Progenitor cell of endocrine pancreas (in vitro differentiated cells): ENCODE results near the gene ELOVL2. TPM values are rescaled to one million over a fixed set of nuclear protein-coding genes. Genes with fewer than 3 reads are reported as not detected.

ENCODE experiments used
- DNase-seq: peaks from one replicate; pipeline ENCODE4 v3.0.0; 2021; ENCODE audit warnings: low spot score; ENCODE audit not compliant: unreplicated experiment
- H3K27ac Mint-ChIP-seq: 2 replicates; pipeline ENCODE4 v1.8.0; 2021; ENCODE audit warnings: mild to moderate bottlenecking, moderate library complexity, mixed read lengths
- H3K27me3 Mint-ChIP-seq: 2 replicates; pipeline ENCODE4 v1.8.0; 2021; ENCODE audit warnings: mixed read lengths
- H3K36me3 Mint-ChIP-seq: 2 replicates; pipeline ENCODE4 v1.8.0; 2022; ENCODE audit warnings: mixed read lengths; ENCODE audit not compliant: insufficient read depth
- H3K4me1 Mint-ChIP-seq: 2 replicates; pipeline ENCODE4 v1.8.0; 2021; ENCODE audit warnings: low read depth, mixed read lengths
- H3K4me3 Mint-ChIP-seq: 2 replicates; pipeline ENCODE4 v1.8.0; 2021; ENCODE audit warnings: low read depth, mild to moderate bottlenecking, moderate library complexity, mixed read lengths
- H3K9me3 Mint-ChIP-seq: 2 replicates; pipeline ENCODE4 v1.8.0; 2021; ENCODE audit warnings: low read depth, mixed read lengths
- CTCF ChIP-seq: fragments of 200-600 bp; sonication (generic); IDR thresholded peaks from one replicate; pipeline ENCODE4 v1.5.0; 2021; ENCODE audit warnings: antibody characterized with exemption, mild to moderate bottlenecking; ENCODE audit not compliant: unreplicated experiment
- total RNA-seq: library from RNA; stranded (reverse); gene quantifications from 2 replicates; pipeline ENCODE4 v1.2.1, GENCODE V29; 2021

Gene ELOVL2
- total RNA-seq, 1 donor from 2014 or later: 5.6 TPM

GRCh38 chr6:11056871-11057270, 12.8 kb upstream of the ELOVL2 start:
- peaks cover 12% of the 10 kb centered on the region for H3K4me1 Mint-ChIP-seq
- H3K27me3 Mint-ChIP-seq: no peaks in the 10 kb centered on the region
- TF ChIP-seq CTCF: no peak
- no peaks in the 10 kb centered on the region for H3K9me3 Mint-ChIP-seq
- no peak for DNase-seq
- H3K4me3 Mint-ChIP-seq: no peak overlapping the region
- no peaks in the 10 kb centered on the region for H3K36me3 Mint-ChIP-seq
- H3K27ac Mint-ChIP-seq: no peak overlapping the region

GRCh38 chr6:11055127-11055627, 11.1 kb upstream of the ELOVL2 start:
- Mint-ChIP-seq H3K27ac (peak overlapping the region; percentile 67), H3K4me1 (peaks cover 12% of the 10 kb centered on the region), H3K27me3 (no peaks in the 10 kb centered on the region), H3K4me3 (no peak overlapping the region), H3K36me3 (no peaks in the 10 kb centered on the region), H3K9me3 (no peaks in the 10 kb centered on the region)
- no peak for TF ChIP-seq CTCF
- DNase-seq: no peak

GRCh38 chr6:11054722-11055121, 10.6 kb upstream of the ELOVL2 start:
- Mint-ChIP-seq H3K27ac (peak overlapping the region; percentile 8), H3K9me3 (no peaks in the 10 kb centered on the region), H3K4me1 (peaks cover 12% of the 10 kb centered on the region), H3K4me3 (no peak overlapping the region), H3K36me3 (no peaks in the 10 kb centered on the region), H3K27me3 (no peaks in the 10 kb centered on the region)
- TF ChIP-seq CTCF: no peak
- DNase-seq: no peak

GRCh38 chr6:11053307-11053706, 9.2 kb upstream of the ELOVL2 start:
- TF ChIP-seq CTCF: no peak
- peaks cover 12% of the 10 kb centered on the region for H3K4me1 Mint-ChIP-seq
- H3K9me3 Mint-ChIP-seq: no peaks in the 10 kb centered on the region
- no peaks in the 10 kb centered on the region for H3K27me3 Mint-ChIP-seq
- no peaks in the 10 kb centered on the region for H3K36me3 Mint-ChIP-seq
- no peak overlapping the region for H3K4me3 Mint-ChIP-seq
- no peak for DNase-seq
- H3K27ac Mint-ChIP-seq: no peak overlapping the region

- peaks cover 11% of the 10 kb centered on the region for H3K4me1 Mint-ChIP-seq
- H3K36me3 Mint-ChIP-seq: no peaks in the 10 kb centered on the region
- TF ChIP-seq CTCF: no peak
- H3K27me3 Mint-ChIP-seq: peaks cover 14% of the 10 kb centered on the region
- H3K9me3 Mint-ChIP-seq: no peaks in the 10 kb centered on the region
- no peak for DNase-seq
- no peak overlapping the region for H3K27ac Mint-ChIP-seq
- H3K4me3 Mint-ChIP-seq: no peak overlapping the region
These were observed 6.6 kb upstream of the ELOVL2 start for GRCh38 chr6:11050731-11051130.
